ENCODE data around the gene CALR.

DNA sequence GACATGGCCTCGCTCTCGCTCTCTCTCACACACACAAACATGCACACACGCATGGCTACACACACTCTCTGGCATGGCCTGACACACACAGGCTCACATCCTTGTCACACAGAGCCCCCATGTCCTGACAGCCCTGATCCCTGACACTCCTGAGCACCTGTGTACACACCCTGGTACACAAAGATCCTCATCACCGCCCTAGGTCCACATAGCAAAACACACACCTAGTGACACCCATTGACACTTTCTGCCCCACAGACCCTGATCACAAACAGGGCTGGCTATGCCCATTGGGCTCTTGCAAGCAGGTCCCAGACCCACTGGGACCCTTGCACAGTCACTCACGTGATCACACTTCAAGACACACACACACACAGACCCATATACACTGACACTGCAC, 52.9 kb downstream of the CALR start:
- TF ChIP-seq, protein P1, sequence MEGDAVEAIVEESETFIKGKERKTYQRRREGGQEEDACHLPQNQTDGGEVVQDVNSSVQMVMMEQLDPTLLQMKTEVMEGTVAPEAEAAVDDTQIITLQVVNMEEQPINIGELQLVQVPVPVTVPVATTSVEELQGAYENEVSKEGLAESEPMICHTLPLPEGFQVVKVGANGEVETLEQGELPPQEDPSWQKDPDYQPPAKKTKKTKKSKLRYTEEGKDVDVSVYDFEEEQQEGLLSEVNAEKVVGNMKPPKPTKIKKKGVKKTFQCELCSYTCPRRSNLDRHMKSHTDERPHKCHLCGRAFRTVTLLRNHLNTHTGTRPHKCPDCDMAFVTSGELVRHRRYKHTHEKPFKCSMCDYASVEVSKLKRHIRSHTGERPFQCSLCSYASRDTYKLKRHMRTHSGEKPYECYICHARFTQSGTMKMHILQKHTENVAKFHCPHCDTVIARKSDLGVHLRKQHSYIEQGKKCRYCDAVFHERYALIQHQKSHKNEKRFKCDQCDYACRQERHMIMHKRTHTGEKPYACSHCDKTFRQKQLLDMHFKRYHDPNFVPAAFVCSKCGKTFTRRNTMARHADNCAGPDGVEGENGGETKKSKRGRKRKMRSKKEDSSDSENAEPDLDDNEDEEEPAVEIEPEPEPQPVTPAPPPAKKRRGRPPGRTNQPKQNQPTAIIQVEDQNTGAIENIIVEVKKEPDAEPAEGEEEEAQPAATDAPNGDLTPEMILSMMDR (IDR thresholded peaks at IDR 0.05) = no peak
- TF ChIP-seq POLR2A (IDR thresholded peaks at IDR 0.05) = no peak
